CD4-positive, alpha-beta T cell treated with Interleukin-17A for 1 hour (primary cell): ENCODE data around the gene CRKL.

Source experiments
- DNase-seq: peaks from one replicate; pipeline ENCODE4 v3.0.0-alpha.2; 2020

The CRKL gene

DNA sequence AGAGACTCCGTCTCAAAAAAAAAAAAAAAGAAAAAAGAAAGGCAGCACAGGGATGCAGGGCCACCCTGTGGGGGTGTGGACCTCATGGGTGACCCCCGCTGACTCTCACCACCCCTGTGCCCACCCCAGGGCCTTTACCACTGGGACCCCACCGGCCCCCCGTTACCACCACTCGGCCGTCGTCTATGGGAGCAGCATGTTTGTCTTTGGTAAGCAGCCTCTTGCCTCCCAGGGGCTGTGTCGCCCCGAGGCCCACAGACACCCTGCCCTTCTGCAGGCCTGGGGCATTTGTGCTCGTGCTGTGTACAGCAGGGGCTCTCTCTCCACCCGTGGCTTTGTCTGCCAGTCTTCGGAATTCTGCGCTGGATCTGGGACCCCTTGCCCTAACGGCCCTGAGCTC is 70.2 kb downstream of the CRKL start:
- no peak for DNase-seq

DNA sequence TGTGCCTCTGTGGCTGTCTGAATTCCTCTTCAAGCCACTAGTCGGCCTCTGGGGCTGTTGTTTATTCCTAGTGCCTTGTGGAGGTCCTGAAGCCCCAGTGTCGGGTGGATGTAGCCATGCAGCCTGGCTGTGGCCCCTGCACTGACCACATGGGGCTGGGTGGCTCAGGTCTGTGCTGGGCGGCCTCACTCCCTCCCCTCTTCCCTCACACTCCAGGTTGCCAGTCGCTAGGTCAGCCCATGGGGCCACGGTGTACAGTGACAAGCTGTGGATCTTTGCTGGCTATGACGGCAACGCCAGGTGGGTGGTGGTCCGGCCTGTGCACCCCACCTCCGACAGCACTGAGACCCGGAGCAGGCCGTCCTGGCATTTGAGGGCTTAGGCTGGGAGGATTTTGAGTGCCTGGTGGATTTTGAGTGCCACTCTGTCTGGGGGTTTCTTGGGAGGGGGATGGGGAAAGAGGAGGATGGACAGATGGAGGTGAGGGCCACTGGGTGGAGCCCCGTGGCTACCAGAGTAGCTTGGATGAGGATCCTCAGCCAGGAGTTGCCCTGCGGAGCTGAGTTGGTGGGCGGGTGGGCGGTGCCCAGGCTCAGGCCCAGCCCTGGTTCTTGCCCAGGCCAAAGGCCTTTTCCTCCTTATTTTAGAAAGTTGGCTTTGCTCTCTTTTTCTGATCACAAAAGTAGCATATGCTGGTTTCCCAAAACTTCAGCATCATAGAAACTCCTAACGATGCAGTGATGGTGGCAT is 71.5 kb downstream of the CRKL start:
- no peak for DNase-seq

GRCh38 chr22:20989323-20990138 is 72.3 kb downstream of the CRKL start:
- DNase-seq: no peak

DNA sequence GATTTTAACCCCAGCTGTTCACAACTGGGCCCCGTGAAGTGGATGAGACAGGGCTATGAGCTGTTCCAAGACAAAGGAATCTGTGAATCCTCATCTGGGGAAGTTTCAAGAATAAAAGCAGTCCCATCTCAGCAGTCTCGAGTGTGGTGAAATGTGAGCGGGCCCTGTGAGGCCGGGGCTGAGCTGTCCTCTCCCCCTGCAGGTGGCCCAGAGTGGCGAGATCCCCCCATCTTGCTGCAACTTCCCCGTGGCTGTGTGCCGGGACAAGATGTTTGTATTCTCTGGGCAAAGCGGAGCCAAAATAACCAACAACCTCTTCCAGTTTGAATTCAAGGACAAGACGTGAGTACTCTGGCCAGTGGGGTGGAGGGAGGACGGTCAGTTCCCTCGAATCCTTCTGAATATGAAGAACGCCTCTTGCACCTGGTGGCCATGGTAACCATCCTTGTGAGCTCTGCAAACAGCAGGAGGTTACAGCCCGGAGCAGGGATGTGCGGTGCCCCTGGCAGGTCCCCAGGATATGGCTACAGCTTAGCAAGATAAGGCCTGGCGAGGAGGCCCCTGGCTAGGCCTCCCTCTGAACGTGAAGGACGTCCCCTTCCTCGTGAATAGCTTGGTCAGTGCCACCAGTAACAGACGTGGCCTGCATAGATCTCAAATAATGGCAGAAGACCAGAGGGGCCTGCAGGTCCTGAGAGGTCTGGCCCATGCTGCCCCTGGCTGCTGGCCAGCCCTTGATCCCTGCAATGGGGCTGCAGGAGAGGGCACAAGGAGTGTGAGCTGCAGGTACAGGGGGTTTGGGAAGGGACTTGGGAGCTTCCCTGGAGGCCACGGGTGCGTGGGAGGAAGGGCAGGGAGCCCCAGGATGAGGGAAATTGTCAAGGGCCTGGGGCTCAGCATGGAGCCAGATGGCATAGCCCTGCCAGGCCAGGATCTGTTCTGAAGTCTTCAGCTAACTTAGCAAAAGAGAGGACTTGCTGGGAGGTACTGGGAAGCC is 73.3 kb downstream of the CRKL start:
- no peak for DNase-seq

- DNase-seq: no peak
These were observed 74.2 kb downstream of the CRKL start for GRCh38 chr22:20991252-20992055.

DNA sequence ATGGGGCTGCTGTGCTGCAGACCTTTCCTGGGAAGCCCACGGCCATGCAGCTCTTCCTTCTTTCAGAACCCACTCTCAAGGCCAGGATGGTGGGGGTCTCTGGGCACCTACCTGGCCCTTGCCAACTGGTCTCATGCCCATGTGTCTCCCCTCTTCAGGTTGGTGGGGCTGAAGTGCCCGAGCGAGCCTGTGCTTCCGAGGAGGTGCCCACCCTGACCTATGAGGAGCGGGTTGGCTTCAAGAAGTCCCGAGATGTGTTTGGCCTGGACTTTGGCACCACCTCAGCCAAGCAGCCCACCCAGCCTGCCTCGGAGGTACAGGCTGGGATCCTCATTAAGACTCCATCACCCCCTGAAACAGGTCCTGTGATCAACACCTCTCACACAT is 74.8 kb downstream of the CRKL start:
- no peak for DNase-seq

- DNase-seq: no peak
These were observed 75.5 kb downstream of the CRKL start for GRCh38 chr22:20992456-20993303.

DNA sequence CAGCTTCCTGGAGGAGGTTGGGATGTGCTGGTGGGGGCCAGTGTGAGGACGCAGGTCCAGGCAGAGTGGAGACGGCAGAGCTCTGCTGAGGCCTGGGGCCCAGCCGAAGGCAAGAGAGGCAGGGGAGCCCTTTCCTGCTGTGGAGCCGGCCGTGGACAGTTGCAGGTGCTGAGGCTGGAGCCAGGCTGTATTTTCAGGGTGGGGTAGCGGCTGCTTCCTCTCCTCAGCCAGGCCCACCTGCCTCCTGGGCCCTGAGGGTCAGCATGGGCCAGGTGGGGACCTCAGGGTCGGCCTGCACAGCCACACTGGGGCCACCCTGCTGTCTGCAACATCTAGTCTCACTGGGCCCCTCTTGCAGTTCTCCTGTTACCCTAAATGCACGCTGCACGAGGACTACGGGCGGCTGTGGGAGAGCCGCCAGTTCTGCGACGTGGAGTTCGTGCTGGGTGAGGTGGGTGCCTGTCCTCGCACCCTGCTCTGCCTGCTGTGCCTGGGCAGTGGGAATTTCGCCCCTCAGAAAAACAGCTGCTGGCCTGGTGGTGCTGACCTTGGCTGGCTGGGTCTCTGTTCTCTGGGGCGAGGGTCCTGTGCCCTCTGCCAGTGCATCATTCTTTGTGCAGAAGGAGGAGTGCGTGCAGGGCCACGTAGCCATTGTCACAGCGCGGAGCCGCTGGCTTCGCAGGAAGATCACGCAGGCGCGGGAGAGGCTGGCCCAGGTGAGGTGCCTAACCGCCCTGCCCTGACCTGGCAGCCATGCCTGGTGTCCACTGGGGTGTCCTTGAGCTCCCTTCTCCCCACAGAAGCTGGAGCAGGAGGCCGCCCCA is 76.3 kb downstream of the CRKL start:
- DNase-seq: no peak

DNA sequence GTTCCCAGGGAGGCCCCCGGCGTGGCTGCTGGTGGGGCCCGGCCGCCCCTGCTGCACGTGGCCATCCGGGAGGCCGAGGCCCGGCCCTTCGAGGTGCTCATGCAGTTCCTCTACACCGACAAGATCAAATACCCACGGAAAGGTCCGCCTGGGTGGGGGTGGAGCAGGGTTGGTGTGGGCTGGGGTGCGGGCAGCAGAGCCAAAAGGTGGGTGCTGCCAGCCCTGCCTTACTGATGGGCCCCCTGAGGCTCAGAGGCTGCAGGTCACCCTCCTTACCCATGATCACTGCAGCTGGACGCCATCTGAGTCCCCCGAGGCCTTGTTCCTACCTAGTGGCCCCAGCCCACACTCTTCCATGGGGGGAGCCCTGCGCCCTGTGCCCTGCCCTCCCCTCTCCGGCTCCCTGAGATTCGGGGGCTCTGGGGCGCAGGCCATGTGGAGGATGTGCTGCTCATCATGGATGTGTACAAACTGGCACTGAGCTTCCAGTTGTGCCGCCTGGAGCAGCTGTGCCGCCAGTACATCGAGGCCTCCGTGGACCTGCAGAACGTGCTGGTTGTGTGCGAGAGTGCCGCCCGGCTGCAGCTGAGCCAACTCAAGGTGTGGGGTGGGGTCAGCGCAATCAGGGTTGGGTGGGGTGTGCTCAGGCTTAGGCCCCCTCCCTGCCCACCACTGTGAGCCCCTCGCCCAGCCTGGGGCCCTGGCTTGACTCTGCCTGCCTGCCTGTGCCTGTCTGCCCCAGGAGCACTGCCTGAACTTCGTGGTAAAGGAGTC is 77.1 kb downstream of the CRKL start:
- DNase-seq: no peak

DNA sequence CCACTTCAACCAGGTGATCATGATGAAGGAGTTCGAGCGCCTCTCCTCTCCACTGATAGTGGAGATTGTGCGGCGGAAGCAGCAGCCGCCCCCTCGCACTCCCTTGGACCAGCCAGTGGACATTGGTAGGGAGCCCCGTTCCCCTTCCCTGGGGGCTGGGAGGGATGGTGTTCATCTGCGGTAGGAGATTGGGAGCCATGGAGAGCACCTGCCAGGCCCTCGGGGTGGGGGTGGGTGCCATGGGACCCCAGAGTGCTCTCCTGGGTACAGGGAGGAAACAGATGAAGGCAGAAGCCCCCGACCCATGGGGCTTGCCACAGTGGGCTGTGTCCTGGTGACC is 77.7 kb downstream of the CRKL start:
- DNase-seq: no peak

GRCh38 chr22:20995329-20996030 is 78.3 kb downstream of the CRKL start:
- DNase-seq: no peak

DNA sequence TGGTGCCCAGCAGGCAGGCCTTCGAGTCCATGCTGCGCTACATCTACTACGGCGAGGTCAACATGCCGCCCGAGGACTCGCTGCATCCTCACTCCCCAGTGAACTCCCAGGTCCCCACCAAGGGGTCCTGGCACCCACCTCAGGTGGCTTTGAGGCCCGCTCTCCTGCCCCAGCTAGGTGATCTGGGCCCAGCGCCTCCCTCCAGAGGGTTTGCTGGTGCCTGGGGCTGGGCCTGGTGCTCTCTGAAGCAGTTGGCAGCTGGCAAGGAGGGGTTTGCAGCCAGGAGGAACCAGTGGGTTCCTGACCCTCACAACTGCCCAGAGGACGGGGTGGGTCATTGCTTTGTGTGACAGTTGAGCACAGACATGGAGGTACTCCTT is 78.8 kb downstream of the CRKL start:
- no peak for DNase-seq

DNA sequence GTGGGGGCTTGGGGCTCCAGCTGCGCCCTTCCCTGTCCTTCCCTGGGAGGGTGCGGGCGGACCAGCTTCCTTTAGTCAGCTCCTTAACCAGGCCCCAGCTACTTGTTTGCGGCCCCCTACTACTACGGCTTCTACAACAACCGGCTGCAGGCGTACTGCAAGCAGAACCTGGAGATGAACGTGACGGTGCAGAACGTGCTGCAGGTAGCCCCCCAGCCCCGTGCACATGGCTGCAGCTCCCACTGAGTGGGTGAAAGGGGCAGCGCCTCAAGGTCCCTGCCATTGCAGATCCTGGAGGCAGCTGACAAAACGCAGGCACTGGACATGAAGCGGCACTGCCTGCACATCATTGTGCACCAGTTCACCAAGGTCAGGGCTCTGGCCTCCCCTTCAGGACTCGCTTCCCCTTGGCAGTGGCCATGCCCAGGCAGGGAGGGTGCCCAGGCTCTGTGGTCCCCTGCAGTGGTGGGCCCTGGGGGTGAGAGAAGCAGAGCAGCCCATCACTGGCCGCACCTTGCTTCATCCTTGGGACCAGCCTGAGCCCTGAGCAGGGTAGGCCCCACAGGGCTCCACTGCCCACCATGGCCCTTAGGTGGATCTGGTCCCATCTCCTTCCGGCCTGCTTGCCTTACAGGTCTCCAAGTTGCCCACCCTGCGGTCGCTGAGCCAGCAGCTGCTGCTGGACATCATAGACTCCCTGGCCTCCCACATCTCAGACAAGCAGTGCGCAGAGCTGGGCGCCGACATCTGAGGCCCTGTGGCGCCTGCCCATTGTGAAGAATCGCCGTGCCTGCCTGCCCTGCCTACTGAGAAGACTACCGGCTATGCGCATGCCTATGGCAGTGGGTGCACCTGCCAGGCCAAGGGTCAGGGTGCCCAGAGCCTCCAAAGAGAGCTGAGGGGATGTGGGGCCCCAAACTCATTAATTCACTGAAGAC is 79.7 kb downstream of the CRKL start:
- DNase-seq: no peak

- DNase-seq: no peak
These were observed 80.5 kb downstream of the CRKL start for GRCh38 chr22:20997536-20998257.

GRCh38 chr22:20998411-20999336 is 81.5 kb downstream of the CRKL start:
- no peak for DNase-seq
